Occipital lobe (tissue), 3 donors: ENCODE results near the gene SFN. TPM values are rescaled to one million over a fixed set of nuclear protein-coding genes. Genes with fewer than 3 reads are reported as not detected.

ENCODE experiments used
- DNase-seq: peaks from one replicate; lab custom pipeline; 2025; lab: John Stamatoyannopoulos, UW
- small RNA-seq: library from RNA; depleted of rRNA; stranded (forward); fragments of <200 nt; gene quantifications from one replicate; pipeline ENCODE3, GENCODE V24; 2014
- total RNA-seq: library from RNA; depleted of rRNA; stranded (reverse); fragments of >200 nt; gene quantifications from one replicate; pipeline ENCODE4 v1.2.3, GENCODE V29; 2014

Gene SFN
- total RNA-seq, 1 donor from 2014 or later = not detected

DNA sequence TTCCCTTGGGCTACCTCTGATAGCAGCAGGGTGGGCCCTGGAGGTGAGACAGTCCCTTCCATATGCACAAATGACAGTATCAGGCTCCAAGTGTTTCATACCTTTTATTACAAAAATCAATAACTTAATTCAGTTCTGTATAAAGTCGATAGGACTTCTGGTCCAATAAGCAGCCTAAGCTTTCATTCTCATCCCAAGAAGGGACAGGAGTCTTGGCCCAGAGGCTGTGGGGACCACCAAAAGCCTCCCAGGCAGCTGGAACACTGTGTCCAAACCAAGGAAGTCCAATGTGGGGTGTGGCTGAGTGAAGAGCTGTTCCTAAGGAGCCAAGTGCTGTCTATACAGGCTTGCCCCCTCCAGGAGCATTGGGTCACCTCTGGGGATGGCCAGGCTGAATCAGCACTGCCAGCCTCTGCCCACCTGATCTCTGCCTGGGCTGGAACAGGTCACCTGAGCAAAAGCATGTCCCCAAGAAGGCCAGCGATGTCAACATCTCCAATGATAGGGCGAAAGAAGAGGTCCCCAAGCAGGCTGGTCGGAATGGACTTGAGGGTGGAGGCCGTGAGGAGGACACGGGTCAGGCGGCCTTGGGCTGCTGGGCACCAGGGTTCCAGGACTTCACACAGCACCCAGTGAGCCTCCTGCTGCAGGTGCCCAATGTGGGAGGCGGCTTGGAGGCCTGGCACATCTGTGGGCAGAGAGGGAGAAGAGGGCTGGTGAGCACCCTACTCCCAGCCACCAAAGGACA is 48.6 kb downstream of the SFN start:
- no peak for DNase-seq

DNA sequence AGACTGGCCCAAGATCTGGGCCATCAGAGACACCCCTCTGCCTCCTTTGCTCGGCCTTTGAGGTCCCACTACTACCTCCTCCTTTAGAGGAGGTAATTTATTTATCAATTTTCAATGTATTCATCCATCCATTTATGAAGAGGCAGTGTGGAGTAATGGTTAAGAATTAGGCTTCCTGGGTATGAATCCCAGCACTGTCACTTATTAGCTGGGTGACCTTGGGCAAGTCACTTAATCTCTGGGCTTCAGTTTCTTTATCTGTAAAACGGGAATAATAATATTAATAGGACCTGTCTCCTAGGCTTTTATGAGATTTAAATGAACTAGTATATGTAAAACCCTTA is 49.2 kb downstream of the SFN start:
- DNase-seq = no peak

DNA sequence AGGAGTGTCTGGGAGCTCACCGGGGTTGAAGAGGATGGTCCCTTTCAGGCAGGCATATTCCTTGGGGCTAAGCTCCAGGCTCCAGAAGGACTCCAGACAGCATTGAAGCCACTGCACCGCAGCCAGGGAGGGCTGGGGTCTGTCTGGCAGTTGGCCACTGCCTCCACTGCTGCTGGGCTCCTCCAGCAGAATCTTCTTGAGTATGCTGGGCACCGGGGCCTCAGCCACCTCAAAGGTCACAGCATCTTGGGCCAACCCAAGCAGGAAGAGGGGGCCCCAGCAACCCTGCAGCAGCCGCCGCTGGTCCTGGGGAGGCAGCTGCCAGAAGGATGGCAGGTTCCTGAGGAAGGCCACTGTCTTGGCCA is 50.4 kb downstream of the SFN start:
- no peak for DNase-seq

Small RNA genes lying within 50 kb of the gene (small RNA-seq; reads per million reads assigned to genes)
- gene RN7SL165P = not detected

Other genes starting within 250 kb of the SFN start
- 20.1 TPM for gene ARID1A, start 167.1 kb upstream of the SFN start, total RNA-seq
- 9.5 TPM for gene PIGV, start 75.2 kb upstream of the SFN start, total RNA-seq
- 19.2 TPM for gene ZDHHC18, start 36.5 kb upstream of the SFN start, total RNA-seq
- gene GPN2, start 27.1 kb downstream of the SFN start, total RNA-seq = 11.5 TPM
- 8.1 TPM for gene GPATCH3, start 37.3 kb downstream of the SFN start, total RNA-seq
- not detected for gene NR0B2, start 50.8 kb downstream of the SFN start, total RNA-seq
- 11.2 TPM for gene NUDC, start 58.6 kb downstream of the SFN start, total RNA-seq
- not detected for gene KDF1, start 97.3 kb downstream of the SFN start, total RNA-seq
- 16.4 TPM for gene TRNP1, start 130.5 kb downstream of the SFN start, total RNA-seq
- gene TENT5B, start 149.7 kb downstream of the SFN start, total RNA-seq = 0.31 TPM